NCI-H510A treated with DMSO at 0.1 percent for 48 hours (cell line): Measurements from ENCODE around the gene JTB.

ENCODE experiments used
- DNase-seq: peaks from one replicate; lab custom pipeline; 2025; lab: John Stamatoyannopoulos, UW

JTB gene

DNA sequence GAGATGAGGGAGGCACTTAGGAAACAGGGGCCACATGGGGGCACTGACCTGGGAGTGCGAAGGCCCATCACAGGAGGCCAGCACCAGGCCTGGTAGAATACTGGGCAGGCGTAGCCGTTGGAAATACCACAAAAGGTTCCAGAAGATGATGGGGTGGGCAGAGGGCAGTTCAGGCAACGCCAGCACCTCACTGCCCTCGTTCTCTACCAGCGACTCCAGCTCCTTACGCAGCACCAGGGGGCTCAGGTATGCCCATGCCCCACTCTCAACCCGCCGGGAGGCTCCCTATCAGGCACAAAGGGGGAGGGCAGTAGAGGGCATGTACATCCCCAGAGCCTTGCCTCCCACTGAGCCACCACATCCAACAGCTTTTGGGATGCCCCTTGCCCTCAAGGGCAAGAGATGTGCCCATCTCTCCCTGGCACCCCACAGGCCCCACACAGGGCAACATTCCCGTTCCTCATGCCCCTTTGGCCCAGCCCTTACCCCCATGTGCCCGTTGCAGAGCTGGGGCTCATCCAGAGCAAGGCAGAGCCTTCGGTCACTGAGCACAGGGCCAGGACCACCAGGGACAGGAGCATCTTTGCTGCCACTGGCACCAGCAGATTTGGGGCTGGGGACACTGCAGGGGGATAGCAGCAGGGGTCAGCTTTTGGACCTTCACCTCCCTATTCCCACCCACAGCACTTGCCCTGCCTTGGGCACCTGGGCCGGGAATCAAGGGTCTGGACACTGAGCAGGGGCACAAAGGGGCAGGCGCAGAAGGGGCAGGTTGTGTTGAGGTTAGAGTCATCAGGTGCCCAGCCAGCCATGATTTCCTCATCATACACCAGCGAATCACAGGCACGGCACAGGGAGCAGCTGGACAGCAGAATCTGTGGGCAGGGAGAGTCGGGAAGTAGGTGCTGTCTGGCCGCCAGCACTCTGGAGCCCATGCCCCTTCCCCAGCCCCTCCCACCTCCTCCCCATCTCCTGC lies 45.0 kb downstream of the JTB start:
- DNase-seq: no peak

DNA sequence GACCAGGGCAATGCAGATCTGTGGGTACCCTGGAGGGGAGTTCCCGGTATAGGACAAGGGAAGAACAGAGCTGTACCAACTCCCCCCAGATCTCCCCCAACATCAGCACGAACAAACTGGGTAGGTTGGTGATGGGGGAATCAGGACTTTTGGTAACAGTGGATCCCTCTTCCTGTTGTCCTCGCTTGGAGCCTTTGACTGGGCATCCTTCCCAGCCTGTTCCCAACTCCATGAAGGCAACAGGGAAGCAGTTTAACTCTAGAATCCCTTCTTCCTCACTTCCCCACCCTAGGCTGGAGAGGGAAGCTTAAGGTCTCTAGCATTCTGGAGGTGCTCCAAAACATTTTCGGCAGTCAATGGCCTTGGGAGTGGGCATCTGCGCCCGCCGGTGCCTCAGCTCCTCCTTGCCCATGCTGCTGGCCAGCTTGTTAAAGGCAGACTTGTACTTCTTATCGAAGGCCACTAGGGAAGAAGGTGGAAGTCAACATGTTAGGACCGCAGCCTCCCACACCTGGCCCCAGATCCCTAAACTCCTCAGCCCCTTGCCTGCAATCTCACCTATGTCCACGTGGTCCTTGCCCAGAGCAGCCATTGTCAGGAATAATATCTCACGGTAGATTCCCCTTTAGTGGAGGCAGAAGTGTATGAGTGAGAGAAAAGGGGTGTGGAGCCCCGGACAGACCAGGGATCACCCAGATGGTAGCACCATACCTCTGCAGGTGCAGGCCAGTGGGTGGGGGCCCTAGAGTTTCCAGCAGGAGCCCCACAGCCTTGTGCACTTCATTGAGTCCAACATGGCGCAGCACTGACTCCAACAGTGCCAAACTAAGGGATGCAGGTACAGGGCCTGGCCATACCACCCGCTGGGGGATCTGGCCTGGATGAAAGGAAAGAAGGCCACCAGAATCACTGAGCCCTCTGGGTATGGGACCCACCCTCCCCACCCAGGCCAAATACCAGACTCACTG lies 47.2 kb downstream of the JTB start:
- no peak for DNase-seq

DNA sequence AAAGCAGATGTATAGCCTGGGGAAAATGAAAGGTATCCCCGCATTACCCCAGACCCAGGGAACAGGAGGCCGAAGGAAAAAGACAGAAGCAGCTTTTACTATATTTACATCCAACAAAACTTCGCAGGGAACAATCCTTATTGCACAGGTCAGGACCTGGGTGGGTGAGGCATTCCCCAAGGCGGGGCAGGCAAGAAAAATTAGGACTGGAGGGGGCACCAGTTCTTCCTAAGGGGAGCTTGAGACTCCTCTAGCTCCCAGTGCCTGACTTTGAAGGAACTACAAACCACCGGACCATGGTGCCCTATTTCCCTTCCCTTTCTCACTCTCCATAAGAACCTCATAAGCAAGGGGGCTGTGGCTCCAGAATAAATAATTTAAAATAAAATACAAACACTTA lies 48.0 kb downstream of the JTB start:
- DNase-seq: no peak

DNA sequence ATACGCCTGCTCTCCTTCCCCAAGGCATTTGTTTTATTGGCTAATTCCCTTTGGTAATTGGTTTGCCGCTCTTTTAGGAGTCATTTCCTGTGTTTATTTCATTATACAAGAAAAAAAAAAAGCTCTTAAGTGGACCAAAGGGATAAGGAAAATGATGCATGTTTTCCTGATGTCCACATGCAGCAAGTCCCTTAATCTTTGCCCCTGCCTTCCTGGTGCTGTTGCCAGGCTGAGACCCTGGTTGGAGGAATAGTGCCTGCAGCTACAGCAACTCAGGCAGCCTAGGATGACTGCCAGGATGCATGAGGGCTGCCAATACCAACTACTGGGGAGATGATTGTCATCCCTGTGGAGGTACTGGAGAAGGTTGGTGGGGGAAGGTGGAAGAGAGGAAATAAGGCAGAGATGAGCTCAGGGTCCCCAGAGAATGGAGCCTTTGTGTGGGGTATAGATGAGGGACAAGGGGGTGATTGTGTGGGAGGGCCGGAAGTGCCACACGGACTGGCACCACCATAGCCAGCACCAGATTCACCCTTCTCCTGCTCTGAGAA lies 48.6 kb downstream of the JTB start:
- DNase-seq: no peak

DNA sequence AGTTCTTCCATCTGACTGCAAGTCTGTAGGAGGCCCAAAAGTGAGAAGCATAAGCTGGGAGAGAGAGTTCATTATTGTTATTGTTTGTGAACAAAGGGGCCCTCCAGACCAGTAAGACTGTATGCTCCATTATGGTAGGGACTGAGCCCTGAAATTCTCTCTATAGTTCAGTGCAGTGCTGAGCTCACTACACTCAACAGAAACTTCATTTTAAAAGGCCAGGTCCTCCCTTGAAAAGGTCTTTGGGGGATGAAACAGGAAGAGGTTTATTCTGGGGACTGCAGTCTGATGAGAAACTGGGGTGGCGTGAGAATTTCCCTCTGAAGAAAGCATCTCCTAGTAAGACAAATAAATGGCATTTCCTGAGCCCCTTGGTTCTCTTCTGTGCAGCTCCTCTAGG lies 49.2 kb downstream of the JTB start:
- no peak for DNase-seq

DNA sequence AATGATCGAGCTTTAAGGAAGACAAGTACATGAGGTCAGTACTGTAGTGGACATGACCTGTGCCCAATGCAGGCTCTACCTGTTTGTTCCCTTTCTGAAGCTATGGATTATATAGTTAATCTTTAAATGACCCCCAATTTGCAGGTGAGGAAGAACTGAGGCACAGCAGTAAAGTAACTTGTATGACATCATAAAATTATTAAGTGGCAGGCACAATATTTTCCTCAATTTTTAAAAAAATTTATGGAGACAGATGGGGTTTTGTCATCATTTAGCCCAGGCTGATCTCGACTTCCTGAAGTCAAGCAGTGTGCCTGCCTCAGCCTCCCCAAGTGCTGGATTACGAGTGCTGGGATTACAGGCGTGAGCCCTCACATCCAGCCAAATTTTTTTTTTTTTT lies 51.1 kb downstream of the JTB start:
- DNase-seq: no peak
